NCI-H1930 (cell line): ENCODE data around the gene SYT12.
"Not testable (repeated sequence)": the region's sequence is repeated elsewhere in the genome, so short reads cannot be mapped to it uniquely, and the experiment has no call there.

Experiments
- DNase-seq, 2 experiments: peaks; one replicate each; lab custom pipeline; 2025; lab: John Stamatoyannopoulos, UW

SYT12 gene

GRCh38 chr11:66996609-66997273 is 26.2 kb upstream of the SYT12 start:
- DNase-seq: no peak

GRCh38 chr11:66999555-66999954 is 23.4 kb upstream of the SYT12 start:
- no peak for DNase-seq

DNA sequence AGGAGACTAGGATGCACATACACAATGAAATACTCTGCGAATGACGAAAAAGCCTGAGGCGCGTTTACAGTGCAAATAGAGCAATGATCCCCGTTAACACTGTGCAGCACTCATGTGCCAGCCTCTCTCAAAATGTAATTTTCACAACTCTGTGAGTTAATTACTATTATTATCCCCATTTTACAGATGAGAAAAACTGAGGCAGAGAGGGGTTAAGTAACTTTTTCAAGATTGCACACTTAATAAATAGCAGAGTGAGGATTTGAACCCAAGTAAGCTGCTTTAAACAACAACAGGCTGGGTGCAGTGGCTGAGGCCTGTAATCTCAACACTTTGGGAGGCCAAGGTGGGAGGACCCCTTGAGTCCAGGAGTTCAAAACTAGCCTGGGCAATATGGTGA is 21.6 kb upstream of the SYT12 start:
- DNase-seq: no peak

- DNase-seq: no peak
These were observed 20.5 kb upstream of the SYT12 start for GRCh38 chr11:67002297-67002913.

DNA sequence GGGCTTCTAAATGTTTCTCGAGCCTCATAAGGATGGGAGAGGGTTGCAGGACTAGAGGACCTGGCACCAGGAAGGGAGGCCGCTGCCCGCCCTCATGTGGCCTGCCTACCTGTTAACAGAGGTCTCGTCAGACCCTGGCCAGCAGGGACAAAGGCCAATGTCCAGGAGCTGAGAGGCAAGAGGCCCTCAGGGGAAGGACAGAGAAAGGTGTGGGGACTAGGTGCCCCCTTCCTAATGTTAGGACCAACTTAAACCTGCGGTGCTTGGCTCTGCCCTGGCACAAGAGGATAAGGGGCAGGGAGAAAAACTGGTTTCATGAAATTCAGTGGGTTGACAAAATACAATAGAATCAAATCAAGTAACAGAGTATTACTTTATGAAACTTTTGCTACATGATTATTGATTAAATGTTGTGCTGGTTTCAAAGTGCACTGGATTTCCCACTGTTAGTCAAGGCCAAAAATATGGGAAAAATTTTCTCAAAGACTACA is 20.0 kb upstream of the SYT12 start:
- no peak for DNase-seq

GRCh38 chr11:67005200-67005599 is 17.7 kb upstream of the SYT12 start:
- not testable (repeated sequence) for DNase-seq

GRCh38 chr11:67006029-67006884 is 16.7 kb upstream of the SYT12 start:
- DNase-seq: peak in 1 of 2 experiments; percentile 41

- no peak for DNase-seq
These were observed 15.8 kb upstream of the SYT12 start for GRCh38 chr11:67007126-67007525.

- no peak for DNase-seq
These were observed 12.5 kb upstream of the SYT12 start for GRCh38 chr11:67010296-67010905.

DNA sequence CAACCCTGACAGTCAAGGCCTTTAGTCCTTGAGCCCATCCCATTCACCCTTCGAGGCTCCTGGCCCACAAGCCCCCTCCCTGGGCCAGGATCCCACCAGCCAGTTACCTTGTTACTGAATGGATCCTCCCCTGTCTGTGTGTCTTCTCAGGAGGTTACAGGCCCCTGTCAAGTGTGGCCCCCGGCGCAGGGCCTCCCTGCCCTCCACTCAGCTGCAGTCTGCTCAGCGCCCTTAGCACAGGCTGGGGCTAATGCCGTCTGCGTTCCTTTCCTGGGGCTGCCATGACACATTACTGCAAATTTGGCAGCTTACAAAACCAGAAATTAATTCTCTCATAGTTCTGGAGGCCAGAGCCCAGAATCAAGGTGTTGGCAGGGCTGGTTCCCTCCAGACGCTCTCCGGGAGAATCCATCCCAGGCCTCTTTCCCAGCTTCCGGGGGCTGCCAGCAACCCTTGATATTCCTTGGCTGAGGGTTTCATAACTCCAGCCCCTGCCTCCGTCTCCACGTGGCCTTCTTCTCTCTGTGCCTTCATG is 9.4 kb upstream of the SYT12 start:
- no peak for DNase-seq

GRCh38 chr11:67014343-67014742 is 8.6 kb upstream of the SYT12 start:
- no peak for DNase-seq

DNA sequence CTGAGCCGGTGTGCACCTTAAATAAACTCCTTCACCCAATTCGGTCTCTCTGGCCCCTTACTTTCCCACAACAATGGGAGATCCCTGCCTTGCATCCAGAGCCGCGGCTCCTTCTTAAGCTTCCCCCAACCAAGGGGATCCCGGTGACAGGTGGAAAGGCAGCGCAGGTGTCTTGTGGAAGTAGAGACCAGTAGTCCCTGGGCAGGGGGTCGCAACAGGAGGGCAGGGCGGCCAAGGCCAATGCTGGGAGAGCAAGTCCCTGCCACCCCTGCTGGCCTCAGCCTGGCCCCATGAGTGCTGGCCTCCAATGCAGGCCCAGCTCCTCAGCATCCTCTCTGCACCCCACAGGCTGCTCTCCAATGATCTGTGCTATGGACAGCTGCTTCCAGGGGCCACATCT is 7.9 kb upstream of the SYT12 start:
- no peak for DNase-seq

DNA sequence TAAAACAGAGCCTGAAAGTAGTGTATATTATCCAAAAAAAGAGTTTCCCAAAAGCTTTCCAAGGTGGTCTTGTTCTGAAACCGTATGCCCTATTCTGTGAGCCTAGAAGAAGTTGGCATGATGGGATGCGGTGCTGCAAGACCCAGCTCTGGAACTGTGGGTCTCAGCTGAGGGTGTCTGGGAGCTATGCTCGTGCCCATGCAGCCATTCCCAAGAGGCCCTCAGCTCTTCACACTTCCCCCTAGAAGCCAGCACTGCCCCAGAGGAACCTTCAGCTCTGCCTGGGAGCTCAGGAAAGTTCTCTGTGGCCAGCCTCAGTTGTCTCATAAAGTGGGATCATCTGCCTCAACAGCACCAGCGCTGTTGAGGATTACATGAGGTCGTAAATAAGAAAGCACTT is 6.4 kb upstream of the SYT12 start:
- DNase-seq: no peak

DNA sequence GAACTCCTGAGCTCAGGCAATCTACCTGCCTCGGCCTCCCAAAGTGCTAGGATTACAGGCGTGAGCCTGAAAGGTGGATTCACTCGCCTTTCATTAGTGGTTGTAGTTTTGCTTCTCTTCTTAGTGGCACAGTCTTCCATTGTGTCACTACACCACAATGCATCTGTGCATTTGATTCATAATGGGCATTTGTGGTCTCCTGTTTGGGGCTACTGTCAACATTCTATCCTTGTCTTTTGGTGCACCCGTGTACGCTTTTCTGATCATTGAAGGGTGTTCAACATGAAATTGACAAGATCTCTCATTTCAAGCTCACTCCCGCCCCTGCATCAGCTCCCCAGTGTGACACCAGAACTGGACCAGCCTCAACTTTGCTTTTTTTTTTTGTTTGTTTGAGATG is 2.0 kb upstream of the SYT12 start:
- no peak for DNase-seq

DNA sequence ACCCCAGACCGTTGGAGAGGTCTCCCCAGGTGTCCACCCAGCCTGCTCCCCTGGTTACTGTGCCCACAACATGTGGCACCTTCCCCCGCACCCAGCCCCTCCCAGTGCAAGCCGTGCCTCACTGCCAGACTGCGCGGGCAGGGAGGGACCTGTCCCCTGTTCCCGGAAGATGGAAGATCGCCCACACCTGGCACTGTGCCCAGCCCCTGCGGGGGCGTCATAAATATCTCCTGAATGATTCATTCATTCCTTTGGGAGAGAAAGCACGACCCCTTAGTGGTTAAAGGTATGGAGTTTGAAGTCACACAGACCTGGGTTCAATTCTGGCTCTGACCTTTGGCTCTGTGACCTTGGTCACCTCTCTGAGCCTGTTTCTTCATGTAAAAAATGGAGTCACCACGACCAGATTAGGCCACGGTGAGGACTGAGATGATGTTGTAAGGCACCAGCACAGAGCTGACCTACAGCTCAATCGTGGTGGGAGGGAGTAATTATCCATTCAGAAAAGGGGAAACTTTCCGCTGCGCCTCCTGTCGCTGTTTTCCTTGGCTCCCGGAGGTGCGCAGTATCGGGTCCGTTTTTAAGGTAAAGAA is 497 bp upstream of the SYT12 start:
- DNase-seq: no peak

DNA sequence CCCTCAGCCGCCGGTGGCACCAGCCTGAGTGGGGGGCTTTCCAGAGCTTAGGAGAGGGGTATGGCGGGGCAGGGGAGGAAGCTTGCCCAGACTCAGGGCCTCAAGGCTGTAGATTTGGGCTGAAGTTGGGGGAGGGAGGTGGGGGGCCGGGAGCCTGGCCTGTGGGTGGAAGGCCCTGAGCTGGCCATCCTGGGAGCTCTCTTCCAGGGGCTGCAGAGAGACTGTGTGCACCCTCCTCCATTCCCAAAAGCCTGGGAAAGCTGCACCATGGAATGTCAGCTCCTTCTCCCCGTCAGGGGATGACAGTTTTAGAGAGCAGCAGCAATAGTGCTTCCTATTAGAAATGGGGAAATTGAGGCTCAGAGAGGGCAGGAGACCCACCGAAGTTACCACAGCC is 1.0 kb downstream of the SYT12 start:
- DNase-seq: no peak

GRCh38 chr11:67024410-67024809 is 1.5 kb downstream of the SYT12 start:
- no peak for DNase-seq

- no peak for DNase-seq
These were observed 2.0 kb downstream of the SYT12 start for GRCh38 chr11:67024966-67025365.

- no peak for DNase-seq
These were observed 2.8 kb downstream of the SYT12 start for GRCh38 chr11:67025750-67026149.

DNA sequence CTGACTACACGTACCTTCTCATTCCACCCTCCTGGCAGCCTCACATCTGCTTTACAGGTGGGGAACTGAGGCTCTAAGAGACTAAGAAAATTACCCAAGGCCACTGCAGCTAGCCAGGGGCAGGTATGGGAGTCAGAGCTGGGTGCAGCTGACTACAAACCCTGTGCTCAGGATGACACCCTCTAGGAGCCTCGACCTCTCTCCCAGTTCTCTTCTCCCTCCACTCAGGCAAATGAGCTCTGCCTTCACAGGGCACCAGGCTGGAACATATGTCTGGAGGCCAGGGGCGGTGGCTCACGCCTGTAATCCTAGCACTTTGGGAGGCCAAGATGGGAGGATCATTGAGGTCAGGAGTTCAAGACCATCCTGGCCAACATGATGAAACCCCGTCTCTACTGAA is 4.0 kb downstream of the SYT12 start:
- DNase-seq: no peak

DNA sequence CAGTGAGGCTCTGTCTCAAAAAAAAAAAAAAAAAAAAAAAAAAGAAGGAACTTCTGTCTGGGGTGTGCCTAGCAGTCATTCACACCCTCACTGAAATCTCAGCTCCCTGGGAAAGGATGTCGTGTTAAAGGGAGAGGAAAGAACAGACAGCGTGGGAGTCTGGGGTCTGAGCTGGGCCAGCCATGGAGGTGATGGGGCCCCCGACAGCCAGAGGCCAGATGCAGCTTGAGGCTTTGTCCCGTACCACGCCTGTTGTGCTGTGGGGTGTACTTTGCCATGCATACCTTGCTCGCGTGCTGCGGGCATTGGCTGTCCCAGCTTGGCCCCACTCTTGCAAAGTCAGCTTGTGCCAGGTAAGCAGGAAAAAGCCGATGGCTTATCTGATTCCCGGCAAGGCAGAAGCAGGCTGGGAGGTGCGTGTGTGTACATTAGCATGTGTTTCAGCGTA is 4.6 kb downstream of the SYT12 start:
- DNase-seq: no peak
